Measurements from ENCODE around the gene AP3M1. TPM values are rescaled to one million over a fixed set of nuclear protein-coding genes. Genes with fewer than 3 reads are reported as not detected.

Gene AP3M1
- total RNA-seq, 1 experiment from 2014 or later: 37.4 TPM

DNA sequence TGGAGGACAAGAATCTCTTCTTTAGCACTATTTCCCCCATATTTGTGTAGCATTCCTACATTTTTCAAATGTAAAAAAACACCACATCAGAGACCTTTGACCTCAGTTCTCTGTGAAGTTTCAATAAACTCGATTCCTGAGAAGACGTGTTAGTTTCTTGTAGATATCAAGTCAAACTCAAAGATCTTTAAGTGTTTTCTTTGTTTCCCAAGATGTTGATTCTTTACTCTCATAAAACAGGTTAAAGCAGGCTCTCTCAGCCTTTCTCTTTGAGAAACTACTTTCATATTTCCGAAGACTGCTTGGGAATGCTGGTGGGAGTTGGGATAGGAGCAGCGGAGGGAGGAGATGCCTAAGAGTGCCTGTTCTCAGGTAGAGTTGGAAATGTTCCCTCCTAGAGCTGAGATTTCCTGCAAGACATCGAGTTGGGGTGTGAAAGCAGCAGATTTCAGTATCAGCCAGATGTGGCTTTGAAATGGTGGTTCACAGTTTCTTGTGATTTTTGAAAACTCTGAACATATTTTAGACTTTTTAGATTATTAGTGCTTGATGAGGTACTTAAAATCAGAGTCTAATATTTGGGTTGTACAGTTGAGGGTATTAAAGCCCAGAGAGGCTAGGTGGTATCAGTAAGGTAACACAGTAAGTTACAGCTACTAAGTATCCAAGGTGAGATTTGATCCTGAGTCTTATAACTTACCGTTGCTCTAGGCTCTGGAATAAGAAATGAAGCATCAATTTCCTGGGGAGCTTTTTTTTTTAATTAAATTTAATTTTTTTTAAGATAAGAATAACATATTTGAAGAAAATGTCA, 14.3 kb upstream of the AP3M1 start:
- no peak overlapping the region for H2AFZ ChIP-seq (ENCODE audit: low read length)
- no peak overlapping the region for H3K4me2 ChIP-seq (ENCODE audit: insufficient read depth, insufficient read length, low read length)
- no peaks in the 10 kb centered on the region for H3K4me1 ChIP-seq (ENCODE audit: insufficient read depth, low read length)
- no peak overlapping the region for H3K4ac ChIP-seq (ENCODE audit: low read depth, low read length)
- H3K27me3 Mint-ChIP-seq (ENCODE audit: low read depth): no peaks in the 10 kb centered on the region
- no peak overlapping the region for H4K8ac ChIP-seq (replicated peaks; ENCODE audit: insufficient read length, low read depth, low read length)
- H3K79me1 ChIP-seq (ENCODE audit: insufficient read depth, low read depth, low read length, poor library complexity, severe bottlenecking): no peaks in the 10 kb centered on the region
- no peak overlapping the region for H3K56ac ChIP-seq (ENCODE audit: insufficient read length, low read depth, low read length)
- H2BK15ac ChIP-seq (ENCODE audit: low read depth, low read length): no peak overlapping the region
- no peak overlapping the region for H2BK120ac ChIP-seq (ENCODE audit: low read depth, low read length, poor library complexity, severe bottlenecking)
- H3K23ac ChIP-seq (ENCODE audit: insufficient read length, low read depth, low read length): no peak overlapping the region
- no peaks in the 10 kb centered on the region for H3K27me3 ChIP-seq (ENCODE audit: insufficient read depth, low read length)
- H3K9me3 Mint-ChIP-seq: no peaks in the 10 kb centered on the region
- H3K9me3 ChIP-seq (ENCODE audit: control insufficient read depth, low read depth, low read length): no peaks in the 10 kb centered on the region
- H3K79me2 ChIP-seq (ENCODE audit: insufficient read depth, low read length): peaks cover 2% of the 10 kb centered on the region; the same call in 1 of the 2 replicates
- peaks cover 0 to 7% (median 3%) of the 10 kb centered on the region in 3 experiments; a peak in 2 of 7 replicates for H3K36me3 Mint-ChIP-seq (ENCODE audit: insufficient read depth in 1 of 3, low read depth in 3 of 3)
- H4K20me1 ChIP-seq (ENCODE audit: control insufficient read depth, insufficient read depth, insufficient read length): no peaks in the 10 kb centered on the region
- H2AK5ac ChIP-seq (ENCODE audit: insufficient read length, low read length): no peak overlapping the region
- H3K27ac Mint-ChIP-seq: peak overlapping the region in 2 of 3 experiments; percentile 3 to 57; a peak in 2 of 7 replicates
- H3K4me3 Mint-ChIP-seq: no peak overlapping the region
- H3K23me2 ChIP-seq (ENCODE audit: insufficient read length, low read depth, low read length, poor library complexity, severe bottlenecking): no peaks in the 10 kb centered on the region
- no peak overlapping the region for H4K5ac ChIP-seq (ENCODE audit: insufficient read length, low read depth, low read length)
- H3K27ac ChIP-seq (ENCODE audit: insufficient read length, low read depth, low read length): no peak overlapping the region
- H2BK12ac ChIP-seq (ENCODE audit: insufficient read length, low read depth, low read length): no peak overlapping the region
- H3K9ac ChIP-seq (ENCODE audit: extremely low read depth, insufficient read length, low read length): no peak overlapping the region
- H3K4me1 Mint-ChIP-seq: peaks cover 8 to 10% of the 10 kb centered on the region in 2 experiments
- no peak for DNase-seq
- no peak overlapping the region for H3K18ac ChIP-seq (ENCODE audit: insufficient read length, low read depth, low read length)
- no peak for TF ChIP-seq CTCF (conservative IDR thresholded peaks at IDR 0.05)
- WGBS (ENCODE audit: extremely low coverage, insufficient read length, low lambda C conversion rate): no CpG with 5 or more reads among the region's 6 CpGs
- no peak overlapping the region for H2BK20ac ChIP-seq (ENCODE audit: low read depth, low read length, poor library complexity, severe bottlenecking)
- no peak overlapping the region for H3T11ph ChIP-seq (ENCODE audit: low read length)
- H2BK5ac ChIP-seq (ENCODE audit: insufficient read length, low read length): no peak overlapping the region
- H3K14ac ChIP-seq (ENCODE audit: insufficient read depth, low read length): no peak overlapping the region
- no peak overlapping the region for H4K91ac ChIP-seq (ENCODE audit: insufficient read length, low read depth, low read length)

Measured in H9 (cell line).